A204.1 (cell line): ENCODE data around the gene GNG8.
A peak's percentile ranks its signal among the peaks of the same experiment; 100 is the strongest.

ENCODE experiments used
- FAIRE-seq: peaks from 2 replicates; lab custom pipeline; 2012; peaks lifted over from hg19 to GRCh38; lab: Jason Lieb, UNC

GNG8 gene

GRCh38 chr19:46601318-46602224 lies 34.4 kb downstream of the GNG8 start, which contains the start of gene CALM3:
TSS of gene CALM3 (plus strand) at chr19:46601330. CDS start at chr19:46601435, 105 bp downstream.
- FAIRE-seq = no peak

GRCh38 chr19:46600384-46601317 lies 35.4 kb downstream of the GNG8 start:
- peak; percentile 27 for FAIRE-seq

GRCh38 chr19:46599716-46600373 lies 36.2 kb downstream of the GNG8 start:
- FAIRE-seq = no peak

GRCh38 chr19:46598372-46598917 lies 37.6 kb downstream of the GNG8 start:
- FAIRE-seq = no peak

GRCh38 chr19:46596008-46596407 lies 40.0 kb downstream of the GNG8 start:
- no peak for FAIRE-seq

- FAIRE-seq = no peak
Measured at GRCh38 chr19:46591870-46592269, 44.1 kb downstream of the GNG8 start.

- no peak for FAIRE-seq
Measured at GRCh38 chr19:46591254-46591653, 44.7 kb downstream of the GNG8 start.

GRCh38 chr19:46587861-46588260 lies 48.1 kb downstream of the GNG8 start:
- FAIRE-seq = no peak

GRCh38 chr19:46586294-46586693 lies 49.7 kb downstream of the GNG8 start:
- no peak for FAIRE-seq

- no peak for FAIRE-seq
Measured at GRCh38 chr19:46585539-46585938, 50.5 kb downstream of the GNG8 start.
